ENCODE data around the gene COQ6.
"Not testable (repeated sequence)": the region's sequence is repeated elsewhere in the genome, so short reads cannot be mapped to it uniquely, and the experiment has no call there.

COQ6 gene

DNA sequence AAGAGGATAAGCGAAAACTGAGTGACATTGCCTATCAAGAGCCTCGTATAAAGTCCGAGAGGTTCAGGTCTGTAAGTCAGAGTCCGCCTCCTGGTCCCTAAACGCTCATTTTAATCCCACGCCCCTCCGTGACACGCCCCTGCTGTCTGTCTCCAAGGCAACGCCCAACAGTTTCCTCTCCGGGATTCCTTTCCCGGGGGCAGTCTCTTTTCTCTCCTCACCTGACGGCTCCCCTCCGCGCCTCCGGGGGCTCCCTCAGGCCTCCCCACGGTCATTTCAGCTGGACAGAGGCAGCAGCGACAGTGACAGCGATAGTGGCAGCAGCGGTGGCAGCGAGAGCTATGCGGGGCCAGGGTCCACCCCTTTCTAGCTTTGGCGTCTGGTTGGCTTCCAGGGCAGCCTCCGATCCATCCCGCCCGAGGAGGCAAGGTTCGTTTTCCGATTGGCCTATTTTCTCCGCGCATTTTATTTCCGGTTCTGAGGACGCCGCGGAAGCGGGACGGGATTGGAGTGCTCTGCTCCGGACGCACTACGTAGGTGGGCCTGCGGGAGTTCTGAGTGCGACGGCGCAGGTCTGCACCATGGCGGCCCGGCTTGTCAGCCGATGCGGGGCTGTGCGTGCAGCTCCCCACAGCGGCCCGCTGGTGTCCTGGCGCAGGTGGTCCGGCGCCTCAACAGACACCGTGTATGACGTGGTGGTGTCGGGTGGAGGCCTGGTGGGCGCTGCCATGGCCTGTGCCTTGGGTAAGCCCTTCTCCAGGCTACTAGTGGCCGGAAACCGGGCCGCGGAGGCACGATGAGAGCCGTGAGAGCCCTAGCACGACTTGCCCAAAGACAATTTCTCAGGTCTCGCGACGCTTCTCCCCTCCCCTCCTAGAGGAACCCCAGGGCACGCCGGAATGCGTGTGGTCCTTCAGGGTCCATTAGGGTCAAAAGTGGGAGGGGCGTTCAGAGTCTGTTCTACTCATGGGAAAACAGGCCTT, at the start of gene COQ6, which contains the start of gene FAM161B:
TSS of gene COQ6 (plus strand) at position 551 of the 983 bp plus-strand sequence. CDS start at position 582, 31 bp downstream.
TSS of gene FAM161B (minus strand) at position 343 of the 983 bp plus-strand sequence. CDS start at position 275, 68 bp downstream.
- DNase-seq (ENCODE audit: low spot score): peak; percentile 92

DNA sequence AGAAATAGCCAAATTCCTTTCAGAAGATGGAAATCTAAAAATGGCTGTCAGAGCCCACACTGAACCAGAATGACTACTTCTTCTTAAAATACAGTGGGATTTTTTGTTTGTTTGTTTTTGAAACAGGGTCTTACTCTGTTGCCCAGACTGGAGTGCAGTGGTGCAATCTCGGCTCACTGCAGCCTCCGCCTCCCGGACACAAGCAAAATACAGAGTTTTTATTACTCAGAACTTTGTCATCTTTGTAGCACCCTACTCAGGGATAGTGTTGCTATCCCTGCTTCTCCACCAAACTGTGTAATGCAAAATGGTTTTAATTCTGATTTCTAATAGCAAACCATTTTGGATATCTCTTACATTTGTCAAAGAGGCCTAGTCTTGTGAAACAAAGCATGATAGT, 47.1 kb upstream of the COQ6 start:
- no peak for DNase-seq (ENCODE audit: low spot score)

DNA sequence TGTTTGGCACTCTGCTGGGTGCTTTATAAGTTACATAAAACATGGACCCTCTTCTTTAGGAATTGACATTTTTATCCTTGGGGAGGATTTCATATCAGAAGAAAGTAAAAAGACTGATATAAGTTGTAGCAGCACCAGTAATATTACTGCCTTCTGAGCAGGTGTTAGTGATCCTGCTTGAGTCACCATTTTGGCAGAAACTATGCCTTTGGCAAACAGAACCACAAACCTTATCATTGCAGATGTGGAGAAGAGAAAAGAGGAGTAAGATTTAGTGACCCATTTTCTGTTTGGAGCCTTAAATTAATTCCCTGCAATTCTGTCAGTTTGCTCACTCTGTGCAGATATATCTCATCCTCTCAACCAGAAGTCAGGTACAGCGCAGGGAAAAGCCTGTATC, 40.4 kb upstream of the COQ6 start:
- DNase-seq (ENCODE audit: low spot score): no peak

DNA sequence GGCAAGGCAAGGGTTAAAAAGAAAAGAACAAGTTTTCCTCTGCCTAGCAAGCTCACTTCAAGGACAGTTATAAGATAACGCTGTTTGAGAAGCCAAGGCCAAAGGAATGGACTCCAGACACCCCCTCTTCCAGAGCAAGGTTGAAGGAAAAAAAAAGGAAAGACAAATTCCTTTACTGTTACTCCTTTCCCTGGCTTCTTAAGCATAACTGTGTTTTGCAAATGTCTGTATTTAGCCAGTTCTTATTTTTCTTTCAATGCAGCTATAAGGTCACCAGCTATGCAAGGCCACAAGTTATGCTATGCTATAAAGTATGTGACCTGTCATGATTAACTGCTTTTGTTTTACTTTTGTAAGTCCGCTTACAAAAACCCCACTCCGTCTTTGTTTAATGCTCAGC, 36.8 kb upstream of the COQ6 start:
- DNase-seq (ENCODE audit: low spot score): no peak

DNA sequence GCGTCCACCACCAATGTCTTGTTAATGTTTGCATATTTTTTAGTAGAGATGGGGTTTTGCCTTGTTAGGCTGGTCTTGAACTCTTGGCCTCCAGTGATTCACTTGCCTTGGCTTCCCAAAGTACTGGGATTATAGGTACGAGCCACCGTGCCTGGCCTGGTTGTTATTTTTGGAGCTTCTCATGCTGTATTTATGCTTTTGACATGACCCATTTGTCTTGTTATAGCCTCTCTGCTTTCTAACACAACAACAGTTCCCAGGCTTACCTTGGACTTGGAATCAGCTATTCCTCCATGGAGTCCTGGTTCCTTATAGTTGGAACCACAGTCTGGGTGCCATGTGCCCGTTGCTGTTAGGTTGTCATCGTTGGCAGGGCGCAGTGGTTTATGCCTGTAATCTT, 33.8 kb upstream of the COQ6 start:
- no peak for DNase-seq (ENCODE audit: low spot score)

DNA sequence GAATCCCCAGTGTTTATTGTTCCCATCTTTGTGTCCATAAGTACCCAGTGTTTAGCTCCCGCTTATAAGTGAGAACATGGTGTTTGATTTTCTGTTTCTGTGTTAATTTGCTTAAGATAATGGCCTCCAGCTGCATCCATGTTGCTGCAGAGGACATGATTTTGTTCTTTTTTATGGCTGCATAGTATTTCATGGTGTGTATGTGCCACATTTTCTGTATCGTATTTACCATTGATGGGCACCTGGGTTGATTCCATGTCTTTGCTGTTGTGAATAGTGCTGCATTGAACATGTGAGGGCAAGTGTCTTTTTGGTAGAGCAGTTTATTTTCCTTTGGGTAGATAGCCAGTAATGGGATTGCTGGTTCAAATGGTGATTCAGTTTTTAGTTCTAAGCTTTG, 30.6 kb upstream of the COQ6 start:
- not testable (repeated sequence) for DNase-seq (ENCODE audit: low spot score)

DNA sequence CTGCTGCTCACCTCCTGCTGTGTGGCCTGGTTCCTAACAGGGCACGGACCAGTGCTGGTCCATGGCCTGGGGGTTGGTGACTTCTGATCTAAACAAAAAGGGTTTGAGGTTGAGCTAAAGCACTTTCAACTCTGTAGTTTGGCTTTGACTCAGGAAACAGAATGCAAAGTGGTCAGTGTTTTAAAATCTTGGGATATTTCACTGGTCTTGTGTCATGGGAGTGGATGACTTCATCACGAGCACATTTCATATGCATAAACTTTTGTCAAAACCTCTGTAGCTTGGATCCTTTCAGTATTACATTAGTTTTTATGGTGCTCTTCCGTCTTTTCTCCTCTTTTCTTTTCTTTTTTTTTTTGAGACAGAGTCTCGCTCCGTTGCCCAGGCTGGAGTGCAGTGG, 25.8 kb upstream of the COQ6 start:
- no peak for DNase-seq (ENCODE audit: low spot score)

DNA sequence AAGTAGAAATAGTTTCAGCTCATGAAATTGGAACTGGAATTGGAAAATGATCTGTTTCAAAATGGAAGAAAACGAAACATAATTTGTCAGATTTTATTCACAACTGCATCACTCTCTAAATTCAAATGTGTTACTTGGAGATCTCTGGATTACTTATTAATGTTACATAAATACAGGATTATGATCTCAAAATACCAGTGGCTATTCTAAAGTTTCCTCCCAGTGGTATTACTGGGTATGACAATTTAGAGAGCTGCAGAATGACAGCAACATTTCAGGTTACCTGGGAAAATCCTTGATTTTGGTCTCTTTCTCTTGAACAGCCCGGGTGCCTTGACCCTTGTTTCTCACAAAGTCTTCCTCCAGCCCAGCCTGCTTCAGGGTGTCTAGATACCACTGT, 14.4 kb upstream of the COQ6 start:
- peak; percentile 39 for DNase-seq (ENCODE audit: low spot score)

DNA sequence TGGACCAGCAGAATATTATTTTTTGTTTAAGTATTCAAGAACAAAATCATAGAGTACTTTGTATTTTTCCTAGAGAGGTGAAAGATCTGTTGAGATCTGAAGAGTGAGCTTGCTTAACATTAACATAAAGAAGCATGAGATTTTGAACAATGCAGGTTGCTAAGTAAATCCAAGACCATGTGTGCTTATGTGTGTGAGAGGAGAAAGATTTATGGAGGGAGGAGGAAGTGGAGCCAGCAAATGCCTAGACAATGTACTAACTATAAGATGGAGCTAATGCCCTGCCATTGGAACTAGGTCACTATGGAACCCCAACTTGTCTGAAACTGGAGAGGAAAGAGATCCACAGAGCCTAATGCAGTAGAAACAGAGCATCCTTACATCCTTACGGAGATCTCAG, 13.6 kb upstream of the COQ6 start:
- no peak for DNase-seq (ENCODE audit: low spot score)

DNA sequence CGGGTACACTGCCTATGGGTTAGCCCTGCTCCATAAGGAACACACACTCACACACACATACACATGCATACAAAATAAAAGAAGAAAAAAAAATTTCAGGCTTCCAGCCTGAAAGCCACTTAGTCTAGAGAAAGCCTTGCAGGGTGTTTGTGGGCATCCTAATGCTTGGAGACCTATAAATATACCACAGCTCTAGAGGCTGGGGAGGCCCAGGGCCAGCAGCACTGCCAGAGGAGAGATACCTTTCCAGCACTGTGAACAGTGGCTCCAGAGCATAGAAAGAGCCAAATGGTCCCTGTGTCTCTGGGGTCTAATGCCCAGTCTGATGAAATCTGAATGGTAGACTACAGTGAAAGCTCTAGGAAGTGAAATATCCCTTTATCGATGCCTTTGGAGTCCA, 13.1 kb upstream of the COQ6 start:
- DNase-seq (ENCODE audit: low spot score): no peak

DNA sequence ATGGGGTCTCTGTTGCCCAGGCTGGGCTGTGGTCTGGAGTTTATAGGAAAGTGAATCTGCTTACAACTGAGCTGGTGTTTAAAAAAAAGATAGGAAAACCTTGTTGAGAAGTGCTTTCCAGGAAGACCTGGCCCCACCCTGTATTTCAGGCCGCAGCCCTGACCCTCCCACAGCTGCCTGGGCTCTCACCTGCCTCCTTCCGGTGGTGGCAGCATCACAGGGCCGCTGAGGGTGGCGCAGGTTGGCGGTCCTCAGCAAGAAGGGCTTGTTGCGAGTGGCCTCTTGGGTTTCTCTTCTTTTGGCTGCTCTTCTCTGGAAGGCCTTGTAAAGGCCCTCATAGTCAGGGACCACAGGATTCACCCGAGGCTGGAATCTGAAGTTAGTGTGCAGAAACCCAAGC, 7.9 kb upstream of the COQ6 start:
- no peak for DNase-seq (ENCODE audit: low spot score)

DNA sequence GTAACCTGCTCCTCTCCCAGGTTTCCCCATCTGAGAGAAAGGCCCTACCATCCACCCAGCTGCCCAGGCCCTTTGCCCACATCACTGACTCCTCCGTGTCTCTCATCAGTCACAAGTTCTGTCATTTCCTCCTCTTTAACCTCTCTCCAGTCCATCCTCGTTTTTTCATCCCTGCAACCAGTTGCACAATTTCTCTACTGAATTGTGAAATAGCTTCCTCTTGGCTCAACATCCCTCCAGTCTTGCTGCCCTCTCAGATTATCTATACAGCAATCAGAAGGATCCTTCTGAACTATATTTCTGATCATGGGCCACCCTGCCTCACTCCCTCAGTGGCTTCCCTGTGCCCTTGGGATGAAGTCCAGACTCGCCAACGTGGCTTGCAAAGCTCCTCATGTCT, 7.0 kb upstream of the COQ6 start:
- DNase-seq (ENCODE audit: low spot score): no peak

DNA sequence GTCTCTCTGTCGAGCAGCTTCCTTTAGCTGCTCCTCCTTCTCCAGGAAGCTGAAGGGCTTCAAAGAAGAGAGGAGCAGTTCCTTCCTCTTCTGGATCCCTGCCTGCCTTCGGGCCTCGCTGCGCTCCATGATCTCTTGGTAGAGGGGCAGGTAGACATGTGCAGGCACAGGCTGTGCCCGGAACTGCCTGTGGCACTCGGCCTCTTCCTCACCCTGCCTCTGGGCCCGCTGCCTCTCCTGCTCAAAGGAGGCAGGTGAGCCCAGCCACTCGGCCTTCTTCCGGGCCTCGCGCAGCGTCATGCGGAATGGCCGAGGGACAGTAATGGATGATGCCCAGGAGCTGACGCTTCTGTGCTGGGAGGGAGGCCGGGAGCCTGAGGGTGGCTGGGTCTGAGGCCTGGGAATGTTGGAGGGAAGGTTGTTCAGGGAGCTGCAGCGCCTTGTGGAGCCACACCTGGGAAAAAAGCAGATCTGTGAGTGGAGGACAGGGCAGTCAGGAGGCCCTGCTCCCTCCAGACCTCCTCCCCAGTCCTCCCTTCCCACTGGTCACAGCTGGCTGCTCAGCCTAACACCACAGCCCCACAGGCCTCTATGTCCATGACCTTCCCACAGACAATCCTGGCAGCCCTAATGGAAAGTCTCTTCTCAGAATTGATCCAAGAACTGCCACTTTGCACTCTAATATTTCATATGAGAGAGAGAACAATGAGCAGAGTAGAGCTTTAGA, 5.5 kb upstream of the COQ6 start:
- no peak for DNase-seq (ENCODE audit: low spot score)

DNA sequence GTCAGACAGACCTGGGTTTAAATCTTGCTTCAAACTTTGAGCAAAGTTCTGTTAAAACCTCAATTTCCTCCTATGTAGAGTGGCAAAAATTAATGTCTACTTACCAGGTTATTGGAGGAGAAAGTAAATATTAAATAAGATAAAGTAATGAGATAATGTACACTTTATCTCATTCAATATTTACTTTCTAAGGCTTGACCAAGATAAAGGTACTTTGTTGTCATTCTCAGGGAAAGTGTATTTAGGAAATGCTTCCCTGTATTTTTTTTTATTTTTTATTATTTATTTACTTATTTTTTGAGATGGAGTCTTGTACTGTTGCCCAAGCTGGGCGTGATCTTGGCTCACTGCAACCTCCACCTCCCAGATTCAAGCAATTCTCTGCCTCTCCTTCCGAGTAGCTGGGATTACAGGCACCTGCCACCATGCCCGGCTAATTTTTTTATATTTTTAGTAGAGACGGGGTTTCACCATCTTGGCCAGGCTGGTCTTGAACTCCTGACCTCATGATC, 4.9 kb upstream of the COQ6 start:
- no peak for DNase-seq (ENCODE audit: low spot score)

DNA sequence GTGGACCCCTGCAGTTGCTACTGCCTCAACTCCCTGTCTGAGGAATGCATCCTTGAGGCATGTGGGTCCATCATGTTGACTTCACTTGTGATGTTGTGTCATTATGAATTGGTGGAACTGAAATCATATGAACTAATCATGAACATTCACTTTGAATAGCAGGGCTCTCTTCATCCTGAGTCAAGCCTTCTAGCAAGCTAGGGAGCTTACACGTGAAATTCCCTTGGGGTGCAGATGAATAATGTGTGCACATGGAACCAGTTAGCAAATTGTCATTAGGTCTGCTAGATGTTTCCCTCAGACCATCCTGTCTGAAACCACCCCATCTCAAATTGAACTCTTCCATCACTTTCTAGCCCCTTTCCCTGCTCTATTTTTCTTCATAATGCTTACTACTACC, 3.6 kb downstream of the COQ6 start:
- no peak for DNase-seq (ENCODE audit: low spot score)

DNA sequence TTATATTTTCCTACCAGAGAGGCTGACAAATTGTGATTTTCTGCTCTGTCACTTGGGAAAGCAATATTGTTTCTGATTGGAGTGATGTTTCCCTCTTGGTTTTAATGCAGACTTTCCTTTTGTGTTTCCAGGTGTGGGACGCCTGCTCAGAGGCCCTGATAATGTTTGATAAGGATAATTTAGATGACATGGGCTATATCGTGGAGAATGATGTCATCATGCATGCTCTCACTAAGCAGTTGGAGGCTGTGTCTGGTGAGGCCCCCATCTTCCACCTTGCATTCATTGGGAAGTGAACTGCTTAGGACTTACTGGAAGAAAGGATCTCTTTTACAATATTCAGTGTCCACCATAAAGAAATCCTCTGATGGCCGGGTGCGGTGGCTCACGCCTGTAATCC, 5.6 kb downstream of the COQ6 start:
- no peak for DNase-seq (ENCODE audit: low spot score)

DNA sequence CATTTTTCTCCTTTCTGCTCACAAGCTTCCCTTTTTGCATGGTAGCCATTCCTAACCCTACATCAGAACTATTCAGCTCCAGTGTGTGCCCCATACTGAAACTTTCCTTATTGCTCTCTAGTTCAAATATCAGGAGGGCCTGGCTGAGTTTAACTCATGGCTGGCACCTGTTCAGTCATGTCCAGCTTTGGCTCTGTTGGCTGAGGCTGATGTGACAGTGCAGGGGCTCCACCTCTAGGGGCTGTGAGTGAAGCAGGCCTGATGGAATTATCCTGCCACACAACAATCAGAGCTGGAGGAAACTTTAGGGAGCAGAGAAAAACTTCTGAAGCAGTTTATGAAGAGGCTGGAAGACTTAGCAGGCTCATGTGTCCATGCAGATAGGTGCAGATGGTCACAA, 8.5 kb downstream of the COQ6 start:
- DNase-seq (ENCODE audit: low spot score): no peak

DNA sequence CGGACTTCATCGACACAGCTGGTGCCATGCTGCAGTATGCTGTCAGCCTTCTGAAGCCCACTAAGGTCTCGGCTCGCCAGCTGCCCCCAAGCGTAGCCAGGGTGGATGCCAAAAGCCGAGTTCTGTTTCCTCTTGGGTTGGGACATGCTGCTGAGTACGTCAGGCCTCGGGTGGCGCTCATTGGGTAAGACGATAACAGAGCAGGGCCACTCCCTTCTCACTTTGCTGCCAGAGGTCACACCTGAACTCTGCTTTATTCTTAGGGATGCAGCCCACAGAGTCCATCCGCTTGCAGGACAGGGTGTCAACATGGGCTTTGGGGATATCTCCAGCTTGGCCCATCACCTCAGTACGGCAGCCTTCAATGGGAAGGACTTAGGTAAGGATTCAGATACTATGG, 11.1 kb downstream of the COQ6 start:
- no peak for DNase-seq (ENCODE audit: low spot score)

DNA sequence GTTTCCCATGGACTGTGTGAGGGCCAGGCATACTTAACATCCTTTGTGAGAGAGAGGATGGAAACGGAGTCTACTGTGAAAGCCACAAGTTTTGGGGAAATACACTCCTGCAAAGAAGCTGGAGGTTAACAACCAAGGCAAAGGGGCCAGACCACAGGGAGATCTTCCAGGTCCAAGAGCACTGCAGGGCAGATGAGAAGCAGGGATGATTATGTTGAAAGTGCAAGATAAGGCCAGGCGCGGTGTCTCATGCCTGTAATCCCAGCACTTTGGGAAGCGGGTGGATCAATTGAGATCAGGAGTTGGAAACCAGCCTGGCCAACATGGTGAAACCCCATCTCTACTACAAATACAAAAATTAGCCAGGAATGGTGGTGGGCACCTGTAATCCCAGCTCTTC, 15.1 kb downstream of the COQ6 start:
- DNase-seq (ENCODE audit: low spot score): no peak

DNA sequence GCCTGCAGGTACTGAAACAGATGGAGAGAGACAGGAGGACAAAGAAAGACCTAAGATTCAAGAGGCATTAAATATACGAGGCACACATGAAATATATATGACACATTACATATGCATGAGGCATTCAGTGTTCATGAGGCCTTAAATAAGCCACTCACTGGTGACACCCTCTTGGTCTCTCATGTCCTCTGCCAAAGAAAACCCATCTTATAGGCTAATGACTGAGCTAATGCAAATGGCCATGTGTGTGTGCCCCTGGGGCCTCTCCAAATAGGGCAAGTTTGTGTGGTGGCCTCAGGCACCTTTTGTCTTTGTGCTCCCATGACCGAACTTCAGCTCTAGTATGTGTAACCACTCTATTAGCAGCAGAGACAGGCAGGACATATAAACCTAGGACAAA, 18.8 kb downstream of the COQ6 start:
- no peak for DNase-seq (ENCODE audit: low spot score)

DNA sequence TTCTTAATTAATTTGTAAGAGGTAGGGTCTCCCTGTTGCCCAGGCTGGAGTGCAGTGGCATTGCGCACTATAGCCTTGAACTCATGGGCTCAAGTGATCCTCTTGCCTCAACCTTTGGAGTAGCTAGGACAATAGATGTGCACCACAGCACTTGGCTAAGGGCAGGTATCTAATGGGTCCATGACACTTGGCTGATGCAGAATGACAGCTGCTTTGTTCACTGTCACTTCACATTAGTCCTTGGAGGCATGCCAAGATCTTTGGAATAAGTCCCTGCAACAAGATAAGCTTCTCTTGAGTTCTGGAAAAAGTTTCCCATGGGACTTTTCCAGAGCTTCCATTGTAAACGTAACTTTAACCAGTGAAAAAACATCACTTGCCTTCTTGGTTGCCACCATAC, 23.4 kb downstream of the COQ6 start:
- no peak for DNase-seq (ENCODE audit: low spot score)

DNA sequence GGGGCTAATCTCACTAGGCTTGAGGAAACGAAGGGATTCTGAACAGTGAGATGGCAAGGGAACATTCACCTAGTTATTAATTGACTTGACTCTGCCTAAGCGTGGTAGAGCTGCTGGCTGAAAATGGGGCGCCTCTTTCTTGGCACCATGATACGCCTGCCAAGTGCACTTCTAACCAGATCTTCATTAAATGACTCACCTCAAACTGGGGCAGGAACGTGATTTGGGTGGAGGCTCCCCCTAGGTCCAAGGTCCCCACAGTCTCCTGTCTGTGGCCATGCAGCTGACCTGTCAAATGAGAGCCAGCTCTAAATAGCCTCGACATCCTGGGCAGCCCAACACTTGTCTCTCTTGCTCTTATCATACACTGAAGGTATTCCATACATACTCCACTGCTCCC, 26.0 kb downstream of the COQ6 start:
- no peak for DNase-seq (ENCODE audit: low spot score)

DNA sequence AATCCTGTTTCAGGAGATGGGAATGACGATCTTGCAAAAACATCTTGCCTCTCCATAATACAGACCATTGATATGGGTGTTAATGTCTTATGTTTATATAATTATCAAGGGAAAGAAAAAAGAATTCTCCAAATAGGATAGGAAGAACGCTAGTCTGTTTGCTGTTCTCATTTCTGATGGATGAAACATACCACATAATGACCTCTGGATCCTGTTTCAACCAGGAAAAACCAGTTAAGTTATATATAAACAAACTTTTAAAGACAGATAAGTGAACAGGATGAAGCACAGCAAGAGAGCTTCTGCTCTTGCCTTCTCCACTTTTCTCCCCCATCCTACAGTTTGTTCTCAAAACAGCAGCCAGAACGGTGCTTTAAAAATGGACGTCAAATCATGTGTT, 27.8 kb downstream of the COQ6 start:
- no peak for DNase-seq (ENCODE audit: low spot score)
